Brain pericyte (primary cell): ENCODE data around the gene CYSTM1.
"Not testable (repeated sequence)": the region's sequence is repeated elsewhere in the genome, so short reads cannot be mapped to it uniquely, and the experiment has no call there.

Experiments used
- DNase-seq: peaks from one replicate; pipeline ENCODE4 v3.0.0-alpha.2; 2012; ENCODE audit warnings: low read depth, low spot score

The CYSTM1 gene

DNA sequence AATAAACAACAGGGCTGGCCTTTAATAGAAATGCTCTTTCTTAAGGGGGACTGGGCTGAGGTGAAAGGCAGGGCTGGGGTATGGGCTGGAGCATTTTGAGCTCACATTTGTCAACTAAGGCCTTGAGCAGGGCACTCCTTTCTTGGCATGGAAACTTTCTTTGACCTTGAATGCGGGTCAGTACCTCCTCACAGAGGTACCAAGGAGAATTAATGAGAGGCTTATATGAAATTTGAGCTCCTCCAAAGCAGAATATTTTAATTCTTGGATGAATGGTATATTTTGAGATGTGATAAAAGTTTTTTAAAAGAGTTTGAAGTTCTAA, 3.1 kb downstream of the CYSTM1 start:
- DNase-seq, result no peak

DNA sequence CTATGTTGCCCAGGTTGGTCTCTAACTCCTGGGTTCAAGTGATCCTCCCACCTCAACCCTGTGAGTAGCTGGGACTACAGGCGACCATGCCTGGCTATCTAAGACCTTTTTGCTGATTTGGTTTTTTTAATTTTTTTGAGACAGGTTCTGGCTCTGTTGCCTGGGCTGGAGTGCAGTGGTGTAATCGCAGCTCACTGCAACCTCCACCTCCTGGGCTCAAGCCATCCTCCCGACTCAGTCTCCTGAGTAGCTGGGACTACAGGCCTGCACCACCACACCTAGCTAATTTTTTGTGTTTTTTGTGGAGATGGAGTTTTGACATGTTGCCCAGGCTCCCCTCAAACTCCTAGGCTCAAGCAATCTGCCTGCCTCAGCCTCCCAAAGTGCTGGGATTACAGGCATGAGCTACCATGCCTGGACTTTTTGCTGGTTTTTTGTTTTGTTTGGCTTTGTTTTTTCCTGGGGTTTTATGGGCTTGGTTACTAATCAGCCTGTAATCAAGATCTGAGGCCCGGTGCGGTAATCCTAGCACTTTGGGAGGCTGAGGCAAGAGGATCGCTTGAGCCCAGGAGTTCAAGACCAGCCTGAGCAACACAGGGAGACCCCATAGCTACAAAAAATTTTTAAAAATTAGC, 3.6 kb downstream of the CYSTM1 start:
- DNase-seq, result no peak

DNA sequence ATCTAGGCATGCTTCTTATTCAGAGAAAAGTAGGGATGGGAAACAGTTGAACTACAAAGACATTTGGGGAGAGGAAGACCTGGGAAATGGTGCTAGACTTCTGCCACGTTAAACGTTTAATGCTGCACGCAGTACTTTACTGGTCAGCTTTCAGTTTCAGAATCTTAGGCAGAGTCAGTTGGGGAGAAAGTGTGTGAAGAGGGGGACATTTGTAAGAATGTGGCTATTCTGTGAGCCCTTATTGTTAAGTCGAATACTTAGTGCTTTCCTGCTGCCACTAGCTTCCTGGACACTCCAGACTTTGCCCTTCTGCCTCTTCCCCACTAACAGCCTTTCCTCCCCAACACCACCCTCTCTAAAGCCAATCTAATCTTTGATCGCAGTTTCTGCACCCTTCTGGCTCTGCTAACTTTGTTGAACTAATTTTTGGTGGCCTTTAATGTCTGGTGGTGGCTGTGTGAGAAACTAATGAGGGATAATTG, 6.1 kb downstream of the CYSTM1 start:
- DNase-seq, result no peak

DNA sequence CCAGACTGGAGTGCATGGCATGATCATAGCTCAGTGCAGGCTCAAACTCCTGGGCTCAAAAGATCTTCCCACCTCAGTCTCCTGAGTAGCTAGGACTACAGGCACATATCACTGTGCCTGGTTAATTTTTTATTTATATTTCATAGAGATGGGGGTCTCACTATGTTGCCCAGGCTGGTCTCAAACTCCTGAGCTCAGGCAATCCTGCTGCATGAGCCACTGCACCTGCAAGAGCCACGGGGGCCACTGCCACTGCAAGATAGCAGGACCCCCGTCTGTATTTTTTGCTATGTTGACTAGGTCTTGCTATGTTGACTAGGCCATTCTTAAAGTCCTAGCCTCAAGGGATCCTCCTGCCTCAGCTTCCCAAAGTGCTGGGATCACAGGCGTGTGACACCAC, 6.5 kb downstream of the CYSTM1 start:
- DNase-seq, result no peak

DNA sequence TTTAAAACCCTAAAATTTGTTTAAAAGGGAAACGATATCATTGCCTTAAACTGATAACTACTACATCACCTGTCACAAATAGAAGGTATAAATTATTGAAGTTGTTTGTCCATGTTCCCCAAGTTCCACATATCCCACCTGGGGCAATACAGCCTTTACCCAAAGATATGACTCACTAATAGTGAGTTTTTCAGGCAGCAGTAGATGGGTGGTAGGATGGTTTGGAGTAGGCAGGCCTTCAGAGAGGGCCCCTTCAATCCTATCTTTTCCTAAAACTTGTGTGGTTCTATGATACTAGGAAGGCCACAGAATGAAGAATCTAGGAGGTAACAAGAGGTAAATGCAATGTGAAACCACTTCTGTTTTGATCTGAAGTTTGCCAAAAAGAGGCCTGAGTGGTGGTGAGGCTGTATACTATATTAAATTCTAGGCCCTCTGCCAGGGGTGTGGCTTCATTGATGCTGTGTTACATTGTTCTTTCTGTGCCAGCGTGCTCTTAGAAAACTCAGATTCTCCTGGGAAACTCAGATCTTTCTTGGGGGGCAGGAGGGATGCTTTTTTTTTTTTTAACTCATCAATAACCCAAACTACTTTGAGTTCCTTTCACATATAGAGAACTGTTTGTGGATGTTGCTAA, 7.2 kb downstream of the CYSTM1 start:
- no peak for DNase-seq

DNA sequence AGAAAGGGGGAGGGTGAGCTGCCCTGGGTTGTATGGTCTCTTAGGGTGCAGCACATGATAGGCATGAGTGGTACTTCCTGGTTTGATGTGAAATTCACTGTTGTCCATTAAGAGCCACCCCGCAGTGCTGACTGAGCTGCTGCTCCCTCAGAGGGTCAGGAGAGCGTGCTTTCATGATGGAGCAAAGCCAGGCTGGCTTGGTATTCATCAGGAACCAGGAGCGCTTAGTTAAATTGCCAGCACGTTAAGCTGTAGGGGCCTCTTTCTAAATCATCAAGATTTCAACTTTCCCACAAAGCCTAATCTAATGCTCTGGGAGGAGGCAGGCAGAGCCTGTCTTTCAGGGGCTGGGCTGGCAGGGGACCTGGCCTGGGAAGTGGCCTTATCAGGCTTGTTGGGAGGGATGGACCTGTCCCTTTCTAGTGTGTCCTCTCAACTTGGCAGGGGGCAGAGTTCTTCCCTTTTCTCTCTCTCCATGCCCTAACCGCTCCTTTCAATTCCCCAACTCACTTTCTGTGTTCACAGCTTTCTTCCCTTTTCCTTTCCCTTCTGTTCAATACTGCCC, 7.9 kb downstream of the CYSTM1 start:
- DNase-seq, result peak; percentile 77

DNA sequence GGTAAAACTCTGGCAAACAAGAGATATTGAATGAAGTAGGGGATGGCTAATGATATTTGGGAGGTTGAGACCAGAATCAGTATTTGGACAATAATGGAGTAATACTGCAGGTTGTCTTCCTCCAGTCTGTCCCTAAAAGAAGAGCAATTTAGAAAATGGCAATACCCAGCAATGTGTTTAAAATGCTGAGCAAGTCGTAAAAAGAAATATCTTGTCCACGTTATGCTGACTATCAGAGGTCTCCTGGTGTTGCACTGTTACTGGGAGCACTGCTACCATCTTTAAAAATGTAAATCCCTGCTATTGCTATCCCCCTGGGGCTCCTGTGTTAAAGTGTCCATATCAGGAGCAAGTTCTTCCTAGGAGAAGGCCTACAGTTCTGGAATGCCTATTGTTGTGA, 10.4 kb downstream of the CYSTM1 start:
- DNase-seq, result no peak

DNA sequence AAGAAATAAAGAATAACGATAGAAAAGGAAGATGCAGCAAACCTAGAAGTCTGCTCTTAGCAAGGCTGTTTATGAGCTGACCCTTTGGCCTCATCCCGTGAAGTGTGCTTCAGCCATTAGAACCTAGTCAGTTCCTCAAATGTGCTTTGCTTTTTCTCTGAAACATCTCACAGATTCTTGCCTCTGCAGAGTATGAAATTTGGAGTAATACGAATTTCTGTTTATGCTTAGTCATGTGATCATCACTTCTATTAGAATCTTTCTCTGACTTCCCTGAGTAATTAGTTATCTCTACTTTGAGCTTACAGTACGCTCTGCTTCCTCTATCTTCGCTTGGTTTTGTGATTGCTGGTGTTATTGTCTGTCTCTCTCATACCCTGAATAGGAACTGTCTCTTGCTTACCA, 11.3 kb downstream of the CYSTM1 start:
- DNase-seq, result no peak

DNA sequence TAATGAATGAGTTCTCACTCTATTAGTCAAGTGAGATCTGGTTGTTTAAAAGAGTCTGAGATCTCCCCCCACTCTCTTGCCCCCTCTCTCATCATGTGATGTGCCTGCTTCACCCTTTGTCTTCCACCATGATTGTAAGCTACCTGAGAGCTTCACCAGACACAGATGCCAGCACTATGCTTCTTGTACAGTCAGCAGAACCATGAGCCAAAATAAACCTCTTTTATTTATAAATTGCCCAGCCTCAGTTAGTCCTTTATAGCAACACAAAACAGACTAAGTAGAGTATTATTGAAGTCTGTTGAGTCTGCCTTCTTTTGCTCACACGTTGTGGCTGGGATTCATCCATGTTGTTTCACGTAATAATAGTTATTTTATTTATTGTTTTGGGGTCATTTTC, 14.3 kb downstream of the CYSTM1 start:
- no peak for DNase-seq

DNA sequence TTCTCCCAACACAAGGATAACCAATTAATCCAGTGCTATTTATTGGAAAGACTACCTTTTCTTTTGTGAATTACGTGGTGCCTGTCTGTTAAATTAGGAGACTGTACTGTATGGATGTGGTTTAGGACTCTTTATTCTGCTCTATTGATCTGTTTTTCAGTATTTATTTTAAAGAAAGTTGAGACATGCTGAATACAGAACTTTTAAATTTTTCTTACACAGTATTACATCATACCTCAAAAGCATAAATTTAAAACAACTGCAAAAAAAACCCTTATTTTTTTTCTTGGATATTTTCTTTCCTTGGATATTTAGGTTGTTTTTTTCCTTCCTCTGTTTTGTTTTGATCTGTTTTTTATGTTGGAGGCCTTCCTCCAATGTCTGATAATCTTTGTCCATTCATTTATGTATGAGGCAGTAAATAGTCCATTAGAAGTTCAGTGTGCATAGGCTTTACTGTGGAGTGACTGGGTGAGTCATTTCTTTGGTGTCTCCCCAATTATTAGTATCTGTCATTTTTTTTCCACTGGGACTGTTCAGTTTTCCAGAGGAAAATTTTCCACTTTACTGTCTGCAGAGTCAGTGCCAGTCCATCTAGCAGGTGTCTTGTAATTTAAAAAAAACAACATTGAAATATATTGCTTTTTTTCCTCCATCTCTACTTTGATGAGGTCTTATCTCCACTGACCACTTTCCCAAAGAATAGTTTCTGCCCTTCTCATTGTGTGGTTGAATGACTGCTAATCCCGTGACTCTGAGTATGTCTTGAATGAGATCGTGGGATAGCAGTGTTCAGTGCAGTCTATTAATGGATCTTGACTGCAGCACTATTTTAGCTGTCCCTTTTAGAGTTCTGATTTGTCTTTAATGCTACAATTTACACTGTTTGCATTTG, 15.2 kb downstream of the CYSTM1 start:
- no peak for DNase-seq

DNA sequence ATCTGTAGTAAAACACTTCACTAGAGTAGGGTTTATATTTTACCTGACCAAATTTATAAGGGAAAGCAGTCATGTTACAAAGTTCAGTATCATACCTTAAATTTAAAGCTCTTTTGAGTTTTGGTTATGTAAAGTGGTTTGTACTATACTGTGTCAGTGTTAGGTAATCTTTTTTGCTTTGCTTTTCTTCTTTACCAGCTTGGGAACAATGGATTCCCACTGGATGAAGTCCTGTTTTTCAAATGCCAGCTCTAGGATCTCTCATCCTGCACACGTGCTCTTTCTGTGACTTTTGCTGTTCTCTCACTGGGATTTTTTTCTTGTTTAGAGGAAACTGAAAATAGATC, 15.9 kb downstream of the CYSTM1 start:
- no peak for DNase-seq

DNA sequence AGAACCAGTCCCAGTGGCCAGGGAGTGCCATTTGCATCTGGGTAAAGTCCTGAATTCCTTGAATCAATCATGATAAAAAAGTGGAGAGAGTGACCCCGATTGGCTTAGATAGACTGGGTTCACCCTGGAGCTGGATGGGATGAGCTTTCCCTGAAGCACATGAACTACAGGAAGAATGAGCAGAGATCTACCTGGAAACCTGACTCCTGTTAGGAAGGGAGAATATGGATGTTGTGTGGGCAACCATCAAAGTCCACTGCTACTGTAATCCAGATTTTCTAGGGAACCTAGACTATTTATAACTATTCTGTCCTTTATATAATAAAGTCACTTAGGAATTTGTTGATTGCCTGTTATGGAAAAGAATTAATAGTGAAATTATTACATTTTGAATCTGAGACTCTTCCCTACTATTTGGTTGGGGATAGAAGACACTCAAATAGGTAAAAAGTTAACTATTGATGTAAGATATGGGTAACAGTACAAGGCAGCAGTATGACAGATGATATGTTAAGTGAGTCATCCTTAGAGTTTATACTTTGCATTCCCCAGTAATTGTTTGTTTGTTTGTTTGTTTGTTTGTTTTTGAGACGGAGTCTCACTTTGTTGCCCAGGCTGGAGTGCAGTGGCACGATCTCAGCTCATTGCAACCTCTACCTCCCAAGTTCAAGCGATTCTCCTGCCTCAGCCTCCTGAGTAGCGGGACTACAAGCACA, 17.9 kb downstream of the CYSTM1 start:
- no peak for DNase-seq

DNA sequence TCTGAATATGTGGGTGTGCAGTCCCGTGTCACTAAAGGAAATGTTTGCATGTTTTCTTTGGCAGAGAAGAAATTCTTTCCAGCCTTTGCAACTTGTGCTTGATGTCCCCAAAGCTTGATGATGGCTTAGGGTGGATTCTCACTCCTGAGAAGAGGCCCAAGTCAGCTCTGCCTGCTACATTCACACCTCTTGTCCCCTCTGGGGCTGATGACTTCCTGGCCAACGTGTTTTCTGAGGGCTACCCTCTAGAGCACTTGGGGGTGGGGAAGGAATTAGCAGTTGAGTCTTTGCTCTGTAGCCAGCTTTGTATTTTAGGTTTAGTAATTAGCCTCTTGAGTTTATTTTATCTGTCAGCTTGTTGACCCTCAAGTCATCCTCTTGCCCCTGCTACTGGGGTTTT, 19.7 kb downstream of the CYSTM1 start:
- no peak for DNase-seq

DNA sequence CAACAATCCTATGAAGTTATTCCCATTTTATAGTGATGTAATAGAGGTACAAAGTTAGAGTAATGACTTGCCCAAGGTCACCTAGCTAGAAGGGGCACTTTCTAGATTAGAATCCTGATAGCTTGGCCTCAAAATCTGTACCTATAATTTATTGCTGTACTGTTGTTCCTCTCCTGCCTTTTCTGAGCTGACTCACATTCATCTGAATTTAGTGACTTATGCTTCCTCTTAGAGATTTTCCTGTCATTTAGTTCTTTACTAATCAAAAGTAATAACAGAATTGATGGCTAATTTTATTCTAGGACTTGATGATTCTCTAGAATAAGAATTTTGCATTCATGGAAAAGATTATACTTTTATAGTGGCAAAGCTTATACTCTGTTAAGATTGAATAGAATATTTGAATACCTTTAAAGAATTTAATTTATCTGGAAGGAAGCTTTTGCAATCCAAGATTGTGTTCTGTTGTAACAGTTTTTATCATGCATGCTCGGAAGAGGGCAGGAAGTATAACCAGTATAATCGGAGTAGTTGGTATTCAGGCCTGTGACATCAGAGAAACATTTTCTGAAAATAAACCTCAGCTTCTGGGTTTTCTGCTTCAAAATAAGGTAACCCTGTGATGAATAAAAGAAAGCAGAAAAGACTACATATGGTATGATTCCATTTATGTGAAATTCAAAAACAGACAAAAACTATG, 21.3 kb downstream of the CYSTM1 start:
- DNase-seq, result no peak

DNA sequence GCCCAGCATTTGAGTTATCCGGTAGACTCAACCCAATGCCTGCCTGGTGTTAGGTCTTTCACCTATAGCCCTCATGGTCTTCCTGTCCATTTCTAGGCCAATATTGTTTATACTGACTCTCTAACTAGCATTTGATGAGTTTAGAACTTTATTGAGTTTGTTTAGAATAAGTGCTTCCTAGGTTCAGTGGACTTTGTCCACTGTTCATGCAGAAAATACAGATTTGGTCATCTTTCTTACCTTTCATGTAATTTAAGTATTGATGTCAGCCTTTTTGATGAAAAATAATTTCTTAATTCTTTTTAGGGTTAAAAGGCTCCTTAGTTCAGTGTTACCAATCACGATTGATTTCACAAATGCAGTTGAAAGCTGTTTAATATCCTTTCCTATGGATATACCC, 22.0 kb downstream of the CYSTM1 start:
- DNase-seq, result no peak

DNA sequence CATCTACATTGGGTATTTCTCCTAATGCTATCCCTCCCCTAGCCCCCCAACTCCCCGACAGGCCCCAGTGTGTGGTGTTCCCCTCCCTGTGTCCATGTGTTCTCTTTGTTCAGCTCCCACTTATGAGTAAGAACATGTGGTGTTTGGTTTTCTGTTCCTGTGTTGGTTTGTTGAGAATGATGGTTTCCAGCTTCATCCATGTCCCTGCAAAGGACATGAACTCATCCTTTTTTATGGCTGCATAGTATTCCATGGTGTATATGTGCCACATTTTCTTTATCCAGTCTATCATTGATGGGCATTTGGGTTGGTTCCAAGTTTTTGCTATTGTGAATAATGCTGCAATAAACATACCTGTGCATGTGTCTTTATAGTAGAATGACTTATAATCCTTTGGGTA, 23.9 kb downstream of the CYSTM1 start:
- not testable (repeated sequence) for DNase-seq

DNA sequence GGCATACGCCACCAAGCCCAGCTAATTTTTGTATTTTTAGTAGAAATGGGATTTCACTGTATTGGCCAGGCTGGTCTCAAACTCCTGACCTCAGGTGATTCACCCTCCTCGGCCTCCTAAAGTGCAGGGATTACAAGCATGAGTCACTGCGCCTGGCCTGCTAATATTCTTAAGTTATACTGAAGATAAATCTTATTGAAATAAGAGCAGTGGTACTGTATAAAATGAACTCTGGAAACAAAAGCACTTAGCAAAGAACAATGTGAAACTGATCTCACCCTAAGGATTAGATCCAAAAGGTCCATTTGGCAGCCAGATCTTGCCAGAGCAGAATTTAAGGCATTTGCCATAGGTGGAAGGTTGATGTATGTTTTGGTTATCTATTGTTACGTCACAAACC, 27.1 kb downstream of the CYSTM1 start:
- no peak for DNase-seq

DNA sequence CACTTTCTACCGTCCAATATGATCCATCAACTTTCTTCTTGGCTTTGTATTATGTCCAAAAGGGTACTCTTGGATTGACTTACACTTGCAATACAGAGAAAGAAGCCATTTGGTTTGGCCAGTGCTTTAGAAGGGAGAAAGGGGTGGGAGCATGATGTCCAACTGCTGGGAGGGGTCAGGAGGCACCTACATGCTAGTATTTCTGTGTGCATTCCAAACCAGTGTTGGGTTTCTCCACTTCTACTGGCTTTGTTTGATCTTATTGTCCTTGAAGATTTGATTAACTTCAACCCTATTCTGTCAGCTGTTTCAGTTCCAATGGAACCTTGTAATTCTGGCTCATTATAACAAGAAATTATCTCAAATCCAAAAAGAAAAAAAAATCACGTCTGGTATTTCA, 27.6 kb downstream of the CYSTM1 start:
- DNase-seq, result no peak

DNA sequence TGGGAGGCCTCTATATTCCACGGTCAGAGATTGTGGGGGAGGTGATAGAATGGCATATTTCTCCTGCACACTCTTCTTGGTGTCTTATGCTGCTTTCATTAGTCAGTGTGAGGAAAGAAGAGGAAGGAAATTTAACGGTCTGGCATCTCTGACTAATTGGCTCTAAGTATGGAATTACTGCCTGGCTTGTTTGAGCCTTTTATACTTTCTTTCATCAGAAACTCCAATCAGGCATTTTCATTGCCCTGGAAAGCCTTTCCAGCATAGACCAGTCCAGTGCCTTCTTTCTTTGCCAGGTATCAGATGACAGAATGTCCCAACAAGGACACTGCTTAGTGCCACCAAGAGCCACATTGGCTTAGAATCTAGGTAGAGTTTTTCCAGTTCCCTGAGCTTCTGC, 30.2 kb downstream of the CYSTM1 start:
- no peak for DNase-seq

DNA sequence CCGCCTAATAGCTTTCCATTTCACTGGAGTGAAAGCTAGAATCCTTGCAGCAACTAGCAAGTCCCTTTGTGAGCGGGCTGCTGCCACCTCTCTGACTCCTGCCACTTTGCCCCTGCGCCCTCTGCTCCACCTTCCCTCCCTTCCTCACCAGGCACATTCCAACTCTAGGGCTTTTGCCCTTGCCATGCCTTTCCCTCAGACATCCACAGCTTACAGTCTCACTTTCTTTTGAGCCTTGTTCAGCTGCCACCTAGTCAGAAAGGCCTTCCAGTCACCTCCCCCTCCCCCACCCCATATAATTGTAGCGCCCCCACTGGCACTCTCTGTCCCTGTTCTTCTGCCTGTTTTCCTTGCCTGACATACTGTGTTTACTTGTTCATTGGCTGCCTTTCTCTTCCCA, 31.0 kb downstream of the CYSTM1 start:
- no peak for DNase-seq

DNA sequence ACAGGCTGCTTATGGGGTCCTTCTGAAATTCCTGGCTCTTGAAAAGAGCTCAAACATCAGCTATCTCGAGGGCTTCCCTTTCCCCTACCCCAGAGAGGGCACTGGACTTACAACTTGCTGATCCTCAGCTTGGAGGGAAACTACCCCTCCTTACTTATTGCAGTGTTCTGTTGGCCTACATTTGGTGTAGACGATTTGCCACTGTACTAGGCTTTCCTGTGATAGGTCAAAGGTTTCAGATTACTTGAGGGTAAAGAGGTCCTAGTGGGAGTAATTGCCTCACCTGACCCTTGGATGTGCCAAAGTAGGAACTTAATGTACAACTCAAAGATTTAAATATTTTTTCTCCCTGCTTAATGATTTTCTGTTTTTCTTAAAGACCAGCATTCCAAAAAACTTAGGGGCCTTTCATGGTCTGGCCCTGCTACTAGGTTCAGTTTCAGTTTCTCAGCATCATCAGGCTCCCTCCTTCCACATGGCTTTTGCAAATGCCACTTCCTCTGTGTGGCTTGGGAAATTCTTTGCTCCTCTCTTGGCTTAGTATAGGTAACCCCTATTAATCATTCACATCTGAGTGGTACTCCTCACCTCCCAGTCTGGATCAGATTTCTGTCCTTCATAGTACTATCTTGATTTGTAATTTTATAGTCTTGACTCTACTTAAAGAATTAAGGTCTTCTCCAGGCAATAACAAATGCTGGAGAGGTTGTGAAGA, 32.4 kb downstream of the CYSTM1 start:
- no peak for DNase-seq
